Psoas muscle (tissue), 8 donors: ENCODE measurements around the gene POLR3A. TPM values are rescaled to one million over a fixed set of nuclear protein-coding genes. Genes with fewer than 3 reads are reported as not detected.
A peak's percentile ranks its signal among the peaks of the same experiment; 100 is the strongest.

Source experiments
- ATAC-seq, 4 donors: fragments of 200-7000 bp; cut with Tn5 transposase; one replicate each; pipeline ENCODE4 v1.9.1; 2020; ENCODE audit warnings: moderate library complexity in 3 of 4, mild to moderate bottlenecking in 2 of 4
- DNase-seq, 2 donors: peaks; one replicate each; pipeline ENCODE4 v3.0.0-alpha.2; 2020
- H3K27ac ChIP-seq: fragments of 200-600 bp; one replicate; pipeline ENCODE4 v1.8.0; 2022
- H3K27me3 ChIP-seq, 3 donors: fragments of 200-600 bp in 1 of 3; one replicate each; pipeline versions ENCODE4 v1.6.1 to v1.8.0; 2013 to 2022; ENCODE audit warnings: low read length in 2 of 3, mild to moderate bottlenecking in 2 of 3, moderate library complexity in 1 of 3; ENCODE audit not compliant: insufficient read depth in 3 of 3
- H3K36me3 ChIP-seq, 2 donors: fragments of 200-600 bp in 1 of 2; one replicate each; pipeline versions ENCODE4 v1.6.1 to v1.8.0; 2013 to 2022; ENCODE audit warnings: low read depth in 1 of 2, mild to moderate bottlenecking in 1 of 2, moderate library complexity in 1 of 2; ENCODE audit not compliant: insufficient read depth in 1 of 2
- H3K4me1 ChIP-seq: fragments of 200-600 bp; one replicate; pipeline ENCODE4 v1.8.0; 2022
- H3K4me3 ChIP-seq: fragments of 200-600 bp; one replicate; pipeline ENCODE4 v1.8.0; 2022; ENCODE audit warnings: mild to moderate bottlenecking
- H3K9me3 ChIP-seq: fragments of 200-600 bp; one replicate; pipeline ENCODE4 v1.8.0; 2022
- CTCF ChIP-seq: fragments of 200-600 bp; IDR thresholded peaks from one replicate; pipeline ENCODE4 v1.8.0; 2022; ENCODE audit warnings: antibody characterized with exemption
- WGBS, 3 donors: extraction: QIAGEN DNeasy Blood & Tissue Kit; methylation state at CpG; one replicate each; pipeline versions ENCODE4 v1.1.6 to v1.1.7; 2013; 5-methylcytosine and 5-hydroxymethylcytosine counted together
- intact Hi-C, 2 donors: fragments of 100-400 bp; cut with DNase I; formaldehyde crosslinking; loops; one replicate each; pipeline versions ENCODE4 v1.11.0 to v1.14.2; 2022
- polyA plus RNA-seq, 3 donors: library from polyadenylated mRNA; stranded (reverse); fragments of 200-250 nt; gene quantifications; one replicate each; pipeline ENCODE4 v1.2.3, GENCODE V29; 2013
- total RNA-seq, 4 donors: library from RNA; stranded (reverse); fragmentation: NEBNext Ultra II Directional in 2 of 4; extraction: Animal tissue kit (Norgen Biotek cat#: 25700) in 2 of 4; gene quantifications; one replicate each; pipeline versions ENCODE4 v1.2.1 to v1.2.4, GENCODE V29; 2021 to 2023
- donor health status: healthy with polysubstance abuse.
- donor health status: DM: no; HTN: no; CAD: no; lungs with moderate emphysema.
- donor health status: Bipolar disorder and iron deficiency.
- donor health status: healthy.
- donor health status: DM: yes; HTN: yes; CAD: no.
- donor health status: DM: no; HTN: no; CAD: no.
- donor health status: DM: no; HTN: no; CAD: no.
- donor health status: DM: yes; HTN: yes; CAD: no.

POLR3A gene
- total and polyA plus RNA-seq, 7 donors: 5.2 to 16.5 (median 12.6) TPM

- H3K36me3 ChIP-seq: peaks cover 16 to 65% of the 10 kb centered on the region in 2 donors
- WGBS, 3 donors: 37 to 66% (median 47%) methylated on average over 3 of the region's 3 CpGs
- H3K4me1 ChIP-seq: peaks cover 17% of the 10 kb centered on the region
- ATAC-seq: peak; percentile 62 to 83 (median 72)
- no peak for DNase-seq
- H3K27me3 ChIP-seq: no peaks in the 10 kb centered on the region
- no peak for TF ChIP-seq CTCF
- peak overlapping the region; percentile 74 for H3K27ac ChIP-seq
- intact Hi-C loops: no loop called here
- H3K4me3 ChIP-seq: no peak overlapping the region
- no peaks in the 10 kb centered on the region for H3K9me3 ChIP-seq
Measured at GRCh38 chr10:77977934-77978333, 51.4 kb downstream of the POLR3A start.

- TF ChIP-seq CTCF: no peak
- Histone ChIP-seq H3K36me3 (peaks cover 14 to 55% of the 10 kb centered on the region in 2 donors), H3K4me1 (peaks cover 19% of the 10 kb centered on the region), H3K4me3 (no peak overlapping the region), H3K27ac (peak overlapping the region; percentile 74), H3K27me3 (no peaks in the 10 kb centered on the region), H3K9me3 (no peaks in the 10 kb centered on the region)
- DNase-seq (no peak), ATAC-seq (no peak)
- 80 to 88% (median 82%) methylated on average over 7 of the region's 7 CpGs for WGBS, 3 donors
- intact Hi-C loops: no loop called here
Measured at GRCh38 chr10:77977016-77977415, 52.3 kb downstream of the POLR3A start.

- 81 to 90% (median 83%) methylated on average over 9 of the region's 9 CpGs for whole genome bisulfite sequencing, 3 donors
- intact Hi-C loops: no loop called here
Measured at GRCh38 chr10:77975086-77975666, 54.1 kb downstream of the POLR3A start.

GRCh38 chr10:77974396-77975074 is 54.8 kb downstream of the POLR3A start:
- no peaks in the 10 kb centered on the region for H3K27me3 ChIP-seq
- no peak overlapping the region for H3K4me3 ChIP-seq
- peaks cover 4 to 33% of the 10 kb centered on the region in 2 donors for H3K36me3 ChIP-seq
- intact Hi-C loops: loop anchor here in 1 of 2 donors (5.0 kb wide), 1 partner anchor 47 kb away; the partner anchor contains the start of gene DLG5
- WGBS, 3 donors: 71 to 82% (median 74%) methylated on average over 8 of the region's 8 CpGs
- ATAC-seq (no peak), DNase-seq (no peak)
- H3K4me1 ChIP-seq: peaks cover 30% of the 10 kb centered on the region
- no peak for TF ChIP-seq CTCF
- H3K27ac ChIP-seq: peak overlapping the region; percentile 88
- H3K9me3 ChIP-seq: no peaks in the 10 kb centered on the region

More at GRCh38 chr10:77975086-77975666, 54.1 kb downstream of the POLR3A start:
- no peak for TF ChIP-seq CTCF
- no peaks in the 10 kb centered on the region for H3K9me3 ChIP-seq
- DNase-seq: no peak
- ATAC-seq: no peak
- peaks cover 7 to 39% of the 10 kb centered on the region in 2 donors for H3K36me3 ChIP-seq
- peaks cover 30% of the 10 kb centered on the region for H3K4me1 ChIP-seq
- H3K27me3 ChIP-seq: no peaks in the 10 kb centered on the region
- H3K27ac ChIP-seq: peak overlapping the region; percentile 88
- no peak overlapping the region for H3K4me3 ChIP-seq
